Measurements from ENCODE around the gene RARA. TPM values are rescaled to one million over a fixed set of nuclear protein-coding genes. Genes with fewer than 3 reads are reported as not detected.

Gene RARA
- total RNA-seq, 1 donor from 2014 or later, result 38.8 TPM

DNA sequence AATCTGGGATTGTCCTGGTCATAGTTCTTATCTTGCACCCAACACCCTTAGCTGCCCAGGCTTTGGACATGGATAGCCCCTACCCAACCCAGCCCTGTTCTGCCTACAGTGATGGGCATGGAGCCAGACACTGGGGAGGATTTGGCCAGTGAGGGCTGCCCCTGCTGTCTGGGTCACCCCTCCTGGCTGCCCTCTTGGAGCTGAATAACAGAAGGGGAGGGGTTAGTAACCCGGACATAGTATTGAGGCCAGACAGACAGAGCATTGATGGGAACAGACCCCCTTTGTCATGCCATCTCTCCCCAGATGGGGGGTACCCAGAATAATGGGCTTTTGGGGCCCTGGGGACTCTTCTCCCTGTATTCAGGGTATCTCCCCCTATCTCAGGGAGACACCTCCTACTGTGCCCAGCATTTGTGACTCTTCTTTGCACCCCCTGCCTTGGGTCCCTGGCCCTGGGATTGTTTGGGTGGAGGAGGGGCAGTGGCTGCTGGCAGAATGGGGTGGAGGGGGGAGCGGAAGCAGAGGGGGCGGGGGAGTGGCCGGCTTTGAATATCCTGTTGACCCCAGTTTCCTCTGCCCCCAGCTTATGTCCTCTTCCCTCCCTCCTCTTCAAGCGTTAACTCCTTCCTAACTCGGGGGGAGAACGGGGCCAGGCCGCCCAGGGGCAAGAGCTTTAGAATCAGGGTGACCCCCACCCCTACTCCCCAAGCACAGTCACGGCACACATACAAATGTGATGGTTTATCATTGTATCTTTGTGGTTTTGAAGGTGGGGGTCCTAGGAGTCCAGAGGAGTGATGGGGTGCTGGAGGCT, 38.5 kb downstream of the RARA start:
- H3K27me3 ChIP-seq (ENCODE audit: insufficient read depth, low read length), result no peaks in the 10 kb centered on the region
- peak overlapping the region; percentile 69 for H3K4me3 Mint-ChIP-seq (ENCODE audit: unreplicated experiment)
- peaks cover 82% of the 10 kb centered on the region for H3K79me2 ChIP-seq (ENCODE audit: insufficient read depth, low read length)
- H3K27ac ChIP-seq (ENCODE audit: low read depth, low read length), result no peak overlapping the region
- peaks cover 8% of the 10 kb centered on the region for H3K36me3 Mint-ChIP-seq (ENCODE audit: low read depth, unreplicated experiment)
- peaks cover 79% of the 10 kb centered on the region for H3K4me1 ChIP-seq (ENCODE audit: insufficient read depth, low read length)
- H3K4me1 Mint-ChIP-seq (ENCODE audit: low read depth, unreplicated experiment), result peaks cover 55% of the 10 kb centered on the region
- FAIRE-seq (no peak), DNase-seq (ENCODE audit: low read depth) (no peak)
- peaks cover 15% of the 10 kb centered on the region for H3K36me3 ChIP-seq (ENCODE audit: insufficient read depth, low read length)
- H3K27ac Mint-ChIP-seq (ENCODE audit: unreplicated experiment), result peak overlapping the region; percentile 94
- no peaks in the 10 kb centered on the region for H3K27me3 Mint-ChIP-seq (ENCODE audit: low read depth, unreplicated experiment)
- H3K4me2 ChIP-seq (ENCODE audit: low read length), result peak overlapping the region; percentile 62
- peaks cover 77% of the 10 kb centered on the region for H4K20me1 ChIP-seq (ENCODE audit: insufficient read depth, low read length)
- TF ChIP-seq, protein P1, sequence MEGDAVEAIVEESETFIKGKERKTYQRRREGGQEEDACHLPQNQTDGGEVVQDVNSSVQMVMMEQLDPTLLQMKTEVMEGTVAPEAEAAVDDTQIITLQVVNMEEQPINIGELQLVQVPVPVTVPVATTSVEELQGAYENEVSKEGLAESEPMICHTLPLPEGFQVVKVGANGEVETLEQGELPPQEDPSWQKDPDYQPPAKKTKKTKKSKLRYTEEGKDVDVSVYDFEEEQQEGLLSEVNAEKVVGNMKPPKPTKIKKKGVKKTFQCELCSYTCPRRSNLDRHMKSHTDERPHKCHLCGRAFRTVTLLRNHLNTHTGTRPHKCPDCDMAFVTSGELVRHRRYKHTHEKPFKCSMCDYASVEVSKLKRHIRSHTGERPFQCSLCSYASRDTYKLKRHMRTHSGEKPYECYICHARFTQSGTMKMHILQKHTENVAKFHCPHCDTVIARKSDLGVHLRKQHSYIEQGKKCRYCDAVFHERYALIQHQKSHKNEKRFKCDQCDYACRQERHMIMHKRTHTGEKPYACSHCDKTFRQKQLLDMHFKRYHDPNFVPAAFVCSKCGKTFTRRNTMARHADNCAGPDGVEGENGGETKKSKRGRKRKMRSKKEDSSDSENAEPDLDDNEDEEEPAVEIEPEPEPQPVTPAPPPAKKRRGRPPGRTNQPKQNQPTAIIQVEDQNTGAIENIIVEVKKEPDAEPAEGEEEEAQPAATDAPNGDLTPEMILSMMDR (IDR thresholded peaks at IDR 0.05; ENCODE audit: insufficient read depth, low read depth, low read length), result no peak
- H2AFZ ChIP-seq (ENCODE audit: low read depth, low read length), result no peak overlapping the region
- H3K4me3 ChIP-seq (ENCODE audit: insufficient read depth, low read depth, low read length), result no peak overlapping the region
- H3K9me3 Mint-ChIP-seq (ENCODE audit: unreplicated experiment), result no peaks in the 10 kb centered on the region
- H3K9ac ChIP-seq (ENCODE audit: low read length), result no peak overlapping the region
- H3K9me3 ChIP-seq (ENCODE audit: insufficient read depth, low read depth, low read length), result no peaks in the 10 kb centered on the region

DNA sequence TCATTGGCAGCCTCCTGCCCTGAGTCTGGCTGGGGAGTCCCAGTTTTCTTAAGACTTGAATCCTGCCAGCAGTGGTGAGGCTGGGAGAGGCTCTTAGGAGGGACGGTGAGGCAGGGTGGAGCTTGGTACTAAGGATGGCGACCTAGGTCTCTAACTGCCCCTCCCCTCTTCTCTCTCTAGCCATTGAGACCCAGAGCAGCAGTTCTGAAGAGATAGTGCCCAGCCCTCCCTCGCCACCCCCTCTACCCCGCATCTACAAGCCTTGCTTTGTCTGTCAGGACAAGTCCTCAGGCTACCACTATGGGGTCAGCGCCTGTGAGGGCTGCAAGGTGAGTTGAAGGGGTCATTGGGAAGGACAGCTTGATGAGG, 39.1 kb downstream of the RARA start:
- DNase-seq (ENCODE audit: low read depth), result no peak
- Histone ChIP-seq H3K36me3 (ENCODE audit: insufficient read depth, low read length) (peaks cover 21% of the 10 kb centered on the region), H3K4me2 (ENCODE audit: low read length) (peak overlapping the region; percentile 62), H2AFZ (ENCODE audit: low read depth, low read length) (no peak overlapping the region), H3K9ac (ENCODE audit: low read length) (no peak overlapping the region), H3K79me2 (ENCODE audit: insufficient read depth, low read length) (peaks cover 76% of the 10 kb centered on the region), H3K9me3 (ENCODE audit: insufficient read depth, low read depth, low read length) (no peaks in the 10 kb centered on the region), H3K27ac (ENCODE audit: low read depth, low read length) (no peak overlapping the region), H4K20me1 (ENCODE audit: insufficient read depth, low read length) (peaks cover 78% of the 10 kb centered on the region), H3K4me3 (ENCODE audit: insufficient read depth, low read depth, low read length) (no peak overlapping the region), H3K27me3 (ENCODE audit: insufficient read depth, low read length) (no peaks in the 10 kb centered on the region), H3K4me1 (ENCODE audit: insufficient read depth, low read length) (peaks cover 73% of the 10 kb centered on the region)
- Mint-ChIP-seq H3K9me3 (ENCODE audit: unreplicated experiment) (no peaks in the 10 kb centered on the region), H3K4me3 (ENCODE audit: unreplicated experiment) (peak overlapping the region; percentile 27), H3K27me3 (ENCODE audit: low read depth, unreplicated experiment) (no peaks in the 10 kb centered on the region), H3K27ac (ENCODE audit: unreplicated experiment) (peak overlapping the region; percentile 72), H3K4me1 (ENCODE audit: low read depth, unreplicated experiment) (peaks cover 56% of the 10 kb centered on the region), H3K36me3 (ENCODE audit: low read depth, unreplicated experiment) (peaks cover 13% of the 10 kb centered on the region)
- no peak for FAIRE-seq
- TF ChIP-seq EZH2 (IDR thresholded peaks at IDR 0.05; ENCODE audit: insufficient read depth, low read length), result no peak
- TF ChIP-seq, protein P1 (IDR thresholded peaks at IDR 0.05; ENCODE audit: insufficient read depth, low read depth, low read length), result no peak
